GM18508 (cell line): Measurements from ENCODE around the gene VEZF1.

Experiments used
- ATAC-seq: cut with Tn5 transposase; IDR thresholded peaks from one replicate; pipeline ENCODE4 v1.9.1; 2021; ENCODE audit warnings: moderate number of reproducible peaks; ENCODE audit not compliant: insufficient read depth, unreplicated experiment

Gene VEZF1

DNA sequence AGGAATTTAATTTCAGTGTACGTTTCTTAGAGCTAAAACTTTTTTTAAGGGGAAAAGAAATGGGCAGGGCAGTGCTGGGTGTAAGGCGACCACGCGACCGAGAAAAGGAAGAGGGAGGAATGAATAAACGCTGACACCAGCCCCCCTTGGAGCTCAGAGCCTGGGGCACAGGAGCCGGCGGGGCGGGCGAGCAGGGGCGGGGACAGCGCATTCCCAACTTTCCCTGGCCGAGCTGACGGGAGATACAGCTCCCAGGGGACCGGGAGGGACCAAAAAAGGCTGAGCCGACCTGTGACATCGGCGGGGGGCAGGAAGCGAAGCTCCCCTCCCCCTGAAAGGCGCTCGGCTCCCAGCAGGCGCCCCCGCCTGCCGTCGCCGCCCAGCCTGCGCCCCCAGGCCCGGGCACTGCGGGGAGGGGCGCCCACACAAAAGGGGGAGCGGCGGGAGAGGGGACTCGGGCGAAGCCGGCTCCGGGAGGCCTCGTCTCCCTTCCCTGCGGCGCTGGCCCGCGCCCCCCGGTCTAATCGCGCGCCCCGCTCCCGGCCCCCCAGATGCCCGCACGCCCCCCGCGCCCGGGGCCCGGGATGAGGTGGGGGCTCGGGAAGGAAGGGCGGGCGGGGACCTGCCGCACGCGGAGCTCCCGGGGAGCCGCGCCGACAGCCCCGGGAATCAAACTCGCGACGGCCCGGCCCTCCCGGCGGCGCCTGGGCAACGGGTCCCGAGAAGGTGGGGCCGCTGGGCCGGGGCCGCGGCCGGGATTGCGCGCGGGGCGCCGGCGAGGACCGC lies 33.5 kb downstream of the VEZF1 start:
- no peak for ATAC-seq

DNA sequence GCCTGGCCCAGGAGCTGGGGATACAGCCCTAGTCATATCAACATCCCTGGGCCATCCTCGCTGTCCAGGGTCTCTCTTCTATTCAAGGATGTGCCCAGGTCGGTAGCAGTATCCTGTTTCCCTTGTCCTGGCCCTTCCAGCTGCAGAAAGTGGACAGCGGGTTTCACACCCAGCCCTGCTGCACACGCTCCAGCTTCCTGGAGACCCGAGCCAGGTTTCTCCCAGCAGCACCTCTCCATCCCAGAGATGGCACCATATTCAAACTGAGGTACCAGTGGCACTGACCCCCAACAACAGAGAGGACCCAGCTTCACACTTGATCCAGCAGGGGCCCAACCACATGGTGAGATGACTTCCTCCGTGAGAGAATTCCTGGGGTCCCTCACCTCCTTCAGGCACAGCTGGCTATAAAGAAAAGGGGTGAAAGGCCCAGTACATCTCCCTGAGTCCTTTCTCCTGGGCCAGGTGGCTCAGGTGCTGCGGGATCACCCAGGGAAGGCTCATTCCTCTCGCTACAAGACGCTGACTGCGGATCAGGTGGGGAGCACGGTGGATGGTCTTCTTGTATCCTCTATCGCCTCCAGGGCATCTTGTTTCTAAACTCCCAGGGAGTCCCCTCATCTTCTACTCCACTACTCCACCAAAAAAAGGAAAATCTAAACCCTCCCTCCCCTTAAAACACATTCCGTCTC lies 34.2 kb downstream of the VEZF1 start:
- ATAC-seq: no peak

DNA sequence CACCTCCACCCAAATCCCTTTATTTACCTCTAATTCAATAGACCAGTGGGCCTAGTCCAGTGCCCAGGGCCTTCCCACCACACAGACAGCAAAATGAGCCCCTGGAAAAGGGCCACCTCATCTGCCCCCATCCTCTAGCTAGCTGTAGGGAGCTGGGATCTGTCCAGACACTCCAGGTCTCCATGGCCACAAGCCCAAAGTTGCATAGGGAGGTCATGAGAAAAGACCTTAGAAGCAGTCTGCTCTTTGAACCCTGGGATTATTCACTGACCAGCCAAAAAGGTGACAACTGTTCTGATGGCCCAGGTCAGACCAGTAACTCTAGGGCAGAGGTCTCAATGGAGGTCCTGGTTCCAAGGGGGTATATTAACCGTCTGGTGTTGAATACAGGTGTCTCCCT lies 34.8 kb downstream of the VEZF1 start:
- ATAC-seq: no peak

DNA sequence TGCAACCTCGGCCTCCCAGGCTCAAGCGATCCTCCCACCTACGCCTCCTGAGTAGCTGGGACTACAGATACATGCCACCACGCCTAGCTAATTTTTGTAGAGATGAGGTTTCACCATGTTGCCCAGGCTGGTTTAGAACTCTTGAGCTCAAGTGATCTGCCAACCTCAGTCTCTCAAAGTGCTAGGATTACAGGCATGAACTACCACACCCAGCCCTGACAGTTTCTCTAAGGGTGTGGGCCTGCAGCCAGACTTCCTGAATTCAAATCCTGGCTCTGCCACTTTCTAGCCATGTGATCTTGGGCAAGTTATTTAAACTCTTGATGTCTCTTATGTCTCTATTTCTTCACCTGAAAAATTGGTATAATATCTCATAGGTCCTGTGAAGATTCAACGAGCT lies 38.4 kb downstream of the VEZF1 start:
- no peak for ATAC-seq

DNA sequence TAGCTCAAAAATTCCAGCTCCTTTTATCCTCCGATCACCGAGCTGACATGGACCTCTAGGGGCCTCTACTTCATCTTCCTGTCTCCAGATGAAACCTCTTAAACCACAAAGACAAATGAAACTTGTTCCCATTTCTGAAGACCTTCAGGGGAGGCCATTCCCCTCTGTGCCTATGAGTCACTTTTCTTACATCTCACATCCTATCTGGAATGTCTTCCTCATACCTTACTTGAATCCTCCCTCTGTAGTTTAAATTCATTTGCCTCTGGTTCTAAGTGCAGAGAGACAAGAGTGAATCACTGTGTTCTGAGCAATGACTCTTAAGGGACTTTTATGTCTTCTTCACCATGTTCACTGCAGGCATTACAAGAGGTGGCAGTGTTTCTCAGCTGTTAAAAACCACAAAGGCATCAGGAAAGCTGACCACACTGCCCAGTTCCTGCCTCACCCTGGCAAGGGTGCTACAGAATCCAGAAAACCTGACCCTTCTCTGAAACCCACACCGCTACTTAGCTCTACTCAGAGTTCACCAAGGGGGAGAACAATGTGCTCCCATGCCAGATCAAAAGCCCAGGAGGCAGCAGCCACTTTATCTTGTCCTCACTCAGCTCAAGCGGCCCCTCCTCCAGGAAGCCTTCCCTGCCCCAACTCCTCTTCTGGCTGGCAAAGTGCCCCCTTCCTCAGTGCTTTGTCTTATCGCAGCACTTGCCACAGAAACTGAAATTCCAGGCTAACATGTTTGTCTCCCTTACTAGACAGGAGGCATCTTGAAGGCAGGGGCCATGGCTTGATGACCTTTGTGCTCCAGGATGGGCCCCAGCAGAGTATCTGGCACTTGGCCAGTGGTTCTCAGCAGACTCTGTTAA lies 39.3 kb downstream of the VEZF1 start:
- no peak for ATAC-seq

- ATAC-seq: no peak
Observed at GRCh38 chr17:57948169-57948554, 39.9 kb downstream of the VEZF1 start.

- ATAC-seq: no peak
Observed at GRCh38 chr17:57947369-57947768, 40.7 kb downstream of the VEZF1 start.

DNA sequence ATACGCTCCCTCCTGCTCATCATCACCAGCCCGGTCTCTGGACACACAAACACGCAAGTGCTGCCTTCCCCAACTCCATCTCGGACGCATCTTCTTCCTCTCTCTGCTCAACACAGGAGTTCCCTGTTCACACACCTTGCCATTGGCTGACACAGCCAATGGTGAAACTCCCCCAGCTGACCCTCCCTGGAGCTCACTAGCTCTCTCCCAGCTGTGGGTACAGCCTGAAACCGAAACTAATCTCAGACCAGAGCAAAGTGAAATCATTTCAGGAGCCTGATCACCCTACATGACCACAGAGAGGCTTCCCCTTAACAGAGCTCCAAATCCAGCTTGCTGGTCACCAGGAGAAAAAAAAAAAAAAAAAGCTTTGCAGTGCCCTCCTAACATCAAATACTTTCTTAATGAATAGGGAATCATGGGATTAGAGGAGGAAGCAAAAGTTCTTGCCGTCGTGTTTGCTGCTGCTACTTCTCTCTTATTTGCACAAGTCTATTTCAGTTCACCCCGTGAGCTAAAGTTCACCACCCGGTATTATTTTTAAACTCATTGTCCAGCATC lies 41.2 kb downstream of the VEZF1 start:
- ATAC-seq: peak; percentile 73

GRCh38 chr17:57945996-57946797 lies 41.9 kb downstream of the VEZF1 start:
- ATAC-seq: no peak

DNA sequence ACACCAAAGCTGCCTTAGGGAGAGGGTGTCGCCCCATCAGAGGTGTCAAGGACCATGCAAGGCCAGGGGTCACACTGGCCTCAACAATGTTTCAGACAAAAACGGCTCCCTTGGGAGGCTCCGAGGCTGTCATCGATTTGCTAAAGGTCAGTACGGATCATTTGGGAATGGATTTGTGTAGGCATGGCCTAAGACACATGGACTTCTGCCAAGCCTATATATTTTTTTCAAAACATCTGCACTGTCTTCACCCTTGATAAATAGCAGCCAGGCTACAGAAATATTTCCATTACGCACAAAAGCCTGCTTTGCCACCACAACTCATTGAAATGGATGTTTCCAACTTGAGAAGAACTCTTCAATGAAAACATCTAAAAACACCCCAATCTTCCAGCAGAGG lies 43.1 kb downstream of the VEZF1 start:
- ATAC-seq: no peak

DNA sequence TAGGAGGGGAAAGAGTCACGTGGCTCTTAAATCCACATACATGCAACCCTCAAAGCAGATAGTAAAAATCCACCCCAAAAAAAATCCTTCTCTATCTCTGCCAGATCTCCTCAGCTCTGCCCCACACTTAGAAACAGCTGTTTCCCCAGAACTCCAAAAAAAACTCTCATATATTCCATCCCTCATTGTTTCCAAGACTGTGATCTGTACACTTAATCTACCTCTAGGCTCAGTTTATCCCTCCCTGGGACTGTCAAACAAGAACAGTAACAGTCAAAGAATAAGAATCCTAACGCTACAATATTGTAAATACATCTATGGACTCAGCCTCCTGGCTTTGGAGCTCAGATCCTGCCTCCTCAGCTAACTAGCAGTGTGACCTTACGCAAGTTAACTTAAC lies 44.4 kb downstream of the VEZF1 start:
- ATAC-seq: no peak

DNA sequence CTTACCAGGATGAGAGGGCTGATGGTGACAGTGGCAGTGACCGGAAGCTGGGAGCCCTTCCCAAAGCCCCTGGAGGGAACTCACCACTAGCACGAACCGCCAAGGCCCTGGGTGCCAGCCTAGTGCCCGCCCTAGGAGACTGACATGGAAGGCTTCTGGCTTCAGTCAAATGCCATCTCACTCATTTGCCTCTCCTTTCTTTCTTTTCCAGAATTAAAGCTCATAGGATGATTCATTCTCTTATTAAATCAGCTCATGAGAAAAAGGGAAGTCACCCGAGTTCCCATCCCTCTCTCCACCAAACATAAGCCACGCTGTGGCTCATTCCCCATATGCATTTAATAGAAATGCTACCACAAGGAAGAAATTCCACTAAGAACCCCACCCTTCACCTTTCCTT lies 44.9 kb downstream of the VEZF1 start:
- no peak for ATAC-seq

DNA sequence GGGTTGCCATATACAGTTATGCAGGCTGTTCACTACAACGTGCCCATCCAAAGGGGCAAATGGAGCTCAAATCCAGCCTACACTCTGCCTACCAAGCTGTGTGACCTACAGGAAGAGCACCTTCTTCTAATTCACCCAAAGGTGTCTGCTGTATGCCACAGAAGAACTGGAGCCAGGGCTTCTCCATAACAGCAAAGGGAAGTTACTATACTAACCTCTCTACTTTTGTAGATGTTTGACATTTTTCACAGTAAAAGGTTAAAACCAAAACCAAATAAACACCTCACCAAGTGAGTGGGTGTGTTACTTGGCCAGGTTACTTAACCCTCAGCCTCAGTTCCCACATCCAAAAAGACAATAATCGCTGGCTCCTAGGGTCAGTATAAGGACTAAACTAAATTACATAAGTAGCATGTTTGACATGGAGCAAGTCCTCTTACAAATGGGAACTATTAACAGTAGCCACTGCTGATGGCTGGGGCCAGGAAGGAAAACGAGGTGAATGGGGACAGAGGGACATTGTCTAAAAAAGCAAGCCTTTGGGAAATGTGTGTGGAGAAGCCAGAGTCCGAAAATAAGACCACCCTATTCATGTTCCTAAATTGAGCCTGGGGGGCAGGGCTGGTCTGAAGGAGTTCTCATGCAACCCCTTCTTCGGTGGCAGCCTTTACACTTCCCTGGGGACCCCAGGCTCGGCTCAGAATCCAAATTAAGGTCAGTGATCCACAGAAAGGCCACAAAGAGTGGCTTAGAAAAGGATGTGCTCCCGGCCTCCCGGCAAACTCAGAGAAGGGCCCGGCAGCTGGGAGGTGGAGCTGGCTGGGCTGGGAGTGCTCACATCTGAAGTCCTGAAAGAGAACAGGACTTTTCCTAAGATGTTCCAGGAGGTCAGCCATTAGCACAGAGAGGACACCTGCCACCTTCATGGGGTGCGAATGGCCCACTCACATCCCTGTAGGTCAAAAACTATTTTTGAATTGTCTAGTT lies 46.4 kb downstream of the VEZF1 start:
- no peak for ATAC-seq

DNA sequence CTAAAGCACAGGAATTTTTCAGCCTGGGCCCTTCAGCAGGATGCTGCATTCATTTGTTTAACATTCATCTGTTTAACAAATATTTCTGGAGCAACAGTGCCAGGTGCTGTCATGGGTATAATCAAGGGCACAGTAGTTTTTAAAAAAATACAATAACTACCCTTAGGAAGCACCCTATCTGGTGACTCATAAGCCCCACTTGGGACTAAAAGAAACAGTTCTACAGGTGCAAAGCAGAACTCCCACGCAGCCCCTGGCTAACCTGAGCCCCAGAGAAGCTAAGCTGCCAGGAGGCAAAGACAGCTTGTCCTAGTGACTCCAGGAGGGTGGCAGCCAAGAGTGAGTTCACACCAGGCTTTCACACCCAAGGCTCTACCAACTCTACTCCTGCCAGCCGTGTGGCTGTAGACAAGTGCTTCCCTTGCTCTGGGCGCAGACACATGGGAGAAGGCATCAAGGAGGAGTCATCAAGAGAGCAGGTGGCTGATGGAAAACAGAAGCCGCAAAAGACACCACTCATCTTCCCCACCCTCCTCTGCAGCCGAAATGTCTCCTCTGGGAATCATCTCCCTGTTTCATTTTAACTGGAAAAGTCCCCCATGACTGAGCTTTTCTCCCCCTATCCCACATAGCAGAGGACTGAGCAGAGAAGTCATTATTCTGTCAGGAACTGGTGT lies 47.3 kb downstream of the VEZF1 start:
- ATAC-seq: no peak

DNA sequence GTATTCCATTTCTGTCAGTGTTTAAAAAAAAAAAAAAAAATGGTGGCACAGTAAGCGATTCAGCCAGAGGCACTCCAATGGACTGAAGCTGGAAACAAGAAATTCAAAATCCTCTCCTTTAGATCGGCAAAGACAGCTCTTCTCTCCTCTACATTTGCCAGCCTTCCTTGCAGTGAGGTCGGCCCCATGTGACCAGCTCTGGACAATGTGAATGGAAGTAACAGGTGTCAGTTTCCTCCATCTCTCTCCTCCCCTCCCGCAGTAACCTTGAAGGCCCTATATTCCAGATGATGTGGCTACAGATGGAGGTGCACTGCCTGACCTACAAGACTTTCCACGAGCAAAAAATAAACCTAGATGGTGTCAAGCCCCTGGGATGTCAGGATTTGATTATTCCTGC lies 47.8 kb downstream of the VEZF1 start:
- ATAC-seq: no peak

DNA sequence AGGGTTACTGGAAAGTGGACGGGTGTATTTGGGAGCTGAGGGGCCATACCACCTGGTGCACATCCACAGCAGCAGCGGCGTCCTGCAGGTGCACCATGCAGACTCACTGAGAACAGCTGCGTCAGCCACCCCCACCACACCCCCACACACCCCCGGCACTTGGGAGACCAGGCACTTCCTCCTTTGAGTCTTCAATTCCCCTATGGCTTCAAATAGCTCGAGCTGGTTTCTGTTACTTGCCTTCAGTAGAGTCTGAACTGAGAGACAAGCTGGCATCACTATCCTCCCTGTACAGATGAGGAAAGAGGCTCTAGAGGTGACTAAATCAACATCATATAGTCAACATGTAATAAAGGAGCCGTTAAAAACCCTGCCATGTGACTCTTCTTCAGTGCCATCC lies 48.3 kb downstream of the VEZF1 start:
- ATAC-seq: peak; percentile 40

DNA sequence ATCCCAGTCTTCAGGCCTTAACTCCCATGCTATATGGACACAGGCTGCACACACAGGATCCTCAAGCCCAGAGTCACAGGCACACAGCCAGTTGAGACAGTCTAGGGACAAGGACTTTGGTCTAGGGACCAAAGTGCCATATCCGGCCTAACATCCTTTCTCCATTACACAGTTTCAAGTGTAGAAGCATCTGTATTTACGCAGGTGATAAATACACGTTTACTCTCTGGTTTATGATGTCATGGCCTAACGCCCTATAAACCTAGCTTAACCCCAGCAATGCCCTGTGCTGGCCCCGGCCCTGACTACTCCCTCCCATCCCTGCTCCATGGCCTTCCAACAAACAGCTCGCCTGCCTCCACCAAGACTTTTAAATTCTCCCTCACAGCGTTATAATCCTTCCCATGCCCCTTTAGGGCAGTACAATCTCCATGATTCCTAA lies 50.0 kb downstream of the VEZF1 start:
- ATAC-seq: no peak

DNA sequence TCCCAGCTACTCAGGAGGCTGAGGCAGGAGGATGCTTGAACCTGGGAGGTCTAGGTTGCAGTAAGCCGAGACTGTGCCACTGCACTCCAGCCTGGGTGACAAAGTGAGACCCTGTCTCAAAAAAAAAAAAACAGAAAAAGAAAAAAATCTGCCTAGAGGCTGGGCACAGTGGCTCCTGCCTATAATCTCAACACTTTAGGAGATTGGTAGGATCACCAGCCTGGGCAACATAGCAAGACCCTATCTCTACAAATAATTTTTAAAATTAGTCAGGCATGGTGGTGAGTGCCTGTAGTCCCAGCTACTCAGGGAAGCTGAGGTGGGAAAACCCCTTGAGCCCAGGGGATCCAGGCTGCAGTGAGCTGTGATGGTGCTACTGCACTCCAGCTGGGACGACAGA lies 50.6 kb downstream of the VEZF1 start:
- ATAC-seq: no peak
